SJSA1 (cell line): ENCODE results near the gene PCNT. TPM values are rescaled to one million over a fixed set of nuclear protein-coding genes. Genes with fewer than 3 reads are reported as not detected.

Experiments used
- DNase-seq, 2 experiments: peaks; one replicate each; pipeline ENCODE4 v3.0.0-alpha.2; 2015 to 2020; ENCODE audit warnings: low spot score in 2 of 2, low read depth in 1 of 2
- H3K27ac ChIP-seq: fragments of 250-450 bp; sonication (Bioruptor Pico); 2 replicates; pipeline ENCODE4 v1.5.1; 2020; ENCODE audit warnings: mild to moderate bottlenecking, moderate library complexity
- H3K27me3 ChIP-seq: fragments of 250-450 bp; sonication (Bioruptor Pico); replicated peaks from 2 replicates; pipeline ENCODE4 v1.5.1; 2020; ENCODE audit warnings: mild to moderate bottlenecking, moderate library complexity
- H3K36me3 ChIP-seq: fragments of 250-450 bp; sonication (Bioruptor Pico); 2 replicates; pipeline ENCODE4 v1.5.1; 2020; ENCODE audit warnings: mild to moderate bottlenecking
- H3K4me1 ChIP-seq: fragments of 250-450 bp; sonication (Bioruptor Pico); replicated peaks from 2 replicates; pipeline ENCODE4 v1.6.1; 2021; ENCODE audit warnings: mild to moderate bottlenecking
- H3K4me3 ChIP-seq: fragments of 250-450 bp; sonication (Bioruptor Pico); 2 replicates; pipeline ENCODE4 v1.5.1; 2020; ENCODE audit warnings: mild to moderate bottlenecking
- H3K9me3 ChIP-seq: fragments of 250-450 bp; sonication (Bioruptor Pico); replicated peaks from 2 replicates; pipeline ENCODE4 v1.5.1; 2020; ENCODE audit warnings: mild to moderate bottlenecking
- total RNA-seq: library from RNA; depleted of rRNA; stranded (reverse); fragments of >200 nt; shearing (Covaris generic); gene quantifications from 2 replicates; pipeline ENCODE4 v1.2.3, GENCODE V29; 2014

The PCNT gene
- total RNA-seq, 1 experiment from 2014 or later: 57.3 TPM

GRCh38 chr21:46329796-46330195 is 5.8 kb downstream of the PCNT start:
- DNase-seq: no peak
- H3K36me3 ChIP-seq: peaks cover 85% of the 10 kb centered on the region

GRCh38 chr21:46334351-46335140 is 10.6 kb downstream of the PCNT start:
- H3K27ac ChIP-seq: peak overlapping the region; percentile 70
- peaks cover 66% of the 10 kb centered on the region for H3K4me1 ChIP-seq
- H3K4me3 ChIP-seq: no peak overlapping the region
- H3K9me3 ChIP-seq: no peaks in the 10 kb centered on the region
- DNase-seq: peak; percentile 82 to 83
- no peaks in the 10 kb centered on the region for H3K27me3 ChIP-seq
- peaks cover 93% of the 10 kb centered on the region for H3K36me3 ChIP-seq

More at GRCh38 chr21:46329796-46330195, 5.8 kb downstream of the PCNT start:
- Histone ChIP-seq H3K4me1 (peaks cover 55% of the 10 kb centered on the region), H3K4me3 (no peak overlapping the region), H3K9me3 (peaks cover 1% of the 10 kb centered on the region; the same call in 1 of the 2 replicates), H3K27ac (no peak overlapping the region), H3K27me3 (no peaks in the 10 kb centered on the region)

- 0 out of 2 replicates have a peak overlapping the region, but pooled peaks have one; percentile 8 for H3K27ac ChIP-seq
- no peaks in the 10 kb centered on the region for H3K9me3 ChIP-seq
- DNase-seq: no peak
- H3K4me1 ChIP-seq: peaks cover 85% of the 10 kb centered on the region
- no peak overlapping the region for H3K4me3 ChIP-seq
- peaks cover 86% of the 10 kb centered on the region for H3K36me3 ChIP-seq
- no peaks in the 10 kb centered on the region for H3K27me3 ChIP-seq
These were observed 12.6 kb downstream of the PCNT start for GRCh38 chr21:46336603-46337002.

- Histone ChIP-seq H3K36me3 (peaks cover 91% of the 10 kb centered on the region), H3K4me3 (no peak overlapping the region)
These were observed 17.0 kb downstream of the PCNT start for GRCh38 chr21:46340998-46341397.

GRCh38 chr21:46344219-46344915 is 20.4 kb downstream of the PCNT start:
- peaks cover 61% of the 10 kb centered on the region for H3K4me1 ChIP-seq

More at GRCh38 chr21:46340998-46341397, 17.0 kb downstream of the PCNT start:
- peaks cover 54% of the 10 kb centered on the region for H3K4me1 ChIP-seq
- peak; percentile 79 to 85 for DNase-seq
- H3K27me3 ChIP-seq: no peaks in the 10 kb centered on the region
- no peaks in the 10 kb centered on the region for H3K9me3 ChIP-seq
- peak overlapping the region; percentile 78 for H3K27ac ChIP-seq

GRCh38 chr21:46345861-46346260 is 21.9 kb downstream of the PCNT start:
- no peaks in the 10 kb centered on the region for H3K9me3 ChIP-seq
- H3K36me3 ChIP-seq: peaks cover 81% of the 10 kb centered on the region
- H3K4me3 ChIP-seq: no peak overlapping the region
- H3K27me3 ChIP-seq: no peaks in the 10 kb centered on the region
- H3K4me1 ChIP-seq: peaks cover 53% of the 10 kb centered on the region
- no peak for DNase-seq
- H3K27ac ChIP-seq: peak overlapping the region; percentile 36

More at GRCh38 chr21:46344219-46344915, 20.4 kb downstream of the PCNT start:
- no peak overlapping the region for H3K4me3 ChIP-seq
- no peaks in the 10 kb centered on the region for H3K27me3 ChIP-seq
- H3K27ac ChIP-seq: no peak overlapping the region
- DNase-seq: no peak
- peaks cover 79% of the 10 kb centered on the region for H3K36me3 ChIP-seq
- H3K9me3 ChIP-seq: no peaks in the 10 kb centered on the region

- Histone ChIP-seq H3K4me3 (no peak overlapping the region), H3K27ac (peak overlapping the region; percentile 36), H3K4me1 (peaks cover 47% of the 10 kb centered on the region), H3K36me3 (peaks cover 86% of the 10 kb centered on the region), H3K27me3 (no peaks in the 10 kb centered on the region), H3K9me3 (no peaks in the 10 kb centered on the region)
- no peak for DNase-seq
These were observed 22.6 kb downstream of the PCNT start for GRCh38 chr21:46346296-46347202.

- Histone ChIP-seq H3K9me3 (no peaks in the 10 kb centered on the region), H3K4me1 (peaks cover 40% of the 10 kb centered on the region), H3K27ac (peak overlapping the region; percentile 36), H3K4me3 (no peak overlapping the region), H3K27me3 (no peaks in the 10 kb centered on the region), H3K36me3 (peaks cover 86% of the 10 kb centered on the region)
- peak; percentile 66 to 72 for DNase-seq
These were observed 23.2 kb downstream of the PCNT start for GRCh38 chr21:46347203-46347550.

- no peak overlapping the region for H3K4me3 ChIP-seq
- no peaks in the 10 kb centered on the region for H3K27me3 ChIP-seq
- H3K36me3 ChIP-seq: peaks cover 86% of the 10 kb centered on the region
- H3K27ac ChIP-seq: peak overlapping the region; percentile 36
- H3K4me1 ChIP-seq: peaks cover 39% of the 10 kb centered on the region
- DNase-seq: peak; percentile 99
- H3K9me3 ChIP-seq: no peaks in the 10 kb centered on the region
These were observed 23.9 kb downstream of the PCNT start for GRCh38 chr21:46347791-46348381.

- Histone ChIP-seq H3K36me3 (peaks cover 88% of the 10 kb centered on the region), H3K4me1 (peaks cover 39% of the 10 kb centered on the region), H3K4me3 (no peak overlapping the region), H3K27ac (peak overlapping the region; percentile 71), H3K27me3 (no peaks in the 10 kb centered on the region), H3K9me3 (no peaks in the 10 kb centered on the region)
- DNase-seq: no peak
These were observed 25.3 kb downstream of the PCNT start for GRCh38 chr21:46349134-46349760.

- no peak for DNase-seq
- Histone ChIP-seq H3K4me3 (no peak overlapping the region), H3K4me1 (peaks cover 39% of the 10 kb centered on the region), H3K27me3 (no peaks in the 10 kb centered on the region), H3K36me3 (peaks cover 88% of the 10 kb centered on the region), H3K27ac (no peak overlapping the region), H3K9me3 (no peaks in the 10 kb centered on the region; the same call in 1 of the 2 replicates)
These were observed 26.6 kb downstream of the PCNT start for GRCh38 chr21:46350571-46350970.

GRCh38 chr21:46350981-46351380 is 27.0 kb downstream of the PCNT start:
- Histone ChIP-seq H3K4me1 (peaks cover 36% of the 10 kb centered on the region), H3K36me3 (peaks cover 88% of the 10 kb centered on the region), H3K27me3 (no peaks in the 10 kb centered on the region), H3K27ac (no peak overlapping the region), H3K9me3 (no peaks in the 10 kb centered on the region; the same call in 1 of the 2 replicates), H3K4me3 (no peak overlapping the region)
- DNase-seq: no peak
